HG02852 (cell line): Measurements from ENCODE around the gene SCAF1.
A peak's percentile ranks its signal among the peaks of the same experiment; 100 is the strongest.

Experiments used
- ATAC-seq: cut with Tn5 transposase; IDR thresholded peaks from one replicate; pipeline ENCODE4 v1.9.1; 2021; ENCODE audit warnings: mild to moderate bottlenecking, moderate library complexity; ENCODE audit not compliant: unreplicated experiment

Gene SCAF1

GRCh38 chr19:49664171-49665035 is 22.4 kb downstream of the SCAF1 start:
- ATAC-seq: no peak

GRCh38 chr19:49665036-49665350 is 23.0 kb downstream of the SCAF1 start:
- no peak for ATAC-seq

GRCh38 chr19:49665351-49666119 is 23.5 kb downstream of the SCAF1 start, which contains the start of the genes BCL2L12 and IRF3:
BCL2L12 (plus strand) TSS chr19:49665933; CDS start chr19:49666693, 760 bp downstream.
IRF3 (minus strand) TSS chr19:49665857; CDS start chr19:49664838, 1,019 bp downstream.
- ATAC-seq: peak; percentile 75

GRCh38 chr19:49666120-49666444 is 24.1 kb downstream of the SCAF1 start:
- no peak for ATAC-seq

GRCh38 chr19:49667473-49667872 is 25.5 kb downstream of the SCAF1 start:
- ATAC-seq: no peak

GRCh38 chr19:49669516-49669915 is 27.5 kb downstream of the SCAF1 start:
- no peak for ATAC-seq

- no peak for ATAC-seq
Observed at GRCh38 chr19:49672131-49672919, 30.3 kb downstream of the SCAF1 start.

GRCh38 chr19:49676136-49676783 is 34.3 kb downstream of the SCAF1 start:
- ATAC-seq: no peak

- peak; percentile 67 for ATAC-seq
Observed at GRCh38 chr19:49676784-49677230, 34.8 kb downstream of the SCAF1 start.

GRCh38 chr19:49677231-49677900 is 35.4 kb downstream of the SCAF1 start, which contains the start of gene PRMT1:
PRMT1 (plus strand) TSS chr19:49677271; CDS start chr19:49677281, 10 bp downstream.
- no peak for ATAC-seq

- no peak for ATAC-seq
Observed at GRCh38 chr19:49677901-49678674, 36.1 kb downstream of the SCAF1 start.

GRCh38 chr19:49678985-49679770 is 37.2 kb downstream of the SCAF1 start:
- ATAC-seq: no peak

GRCh38 chr19:49679771-49680413 is 37.9 kb downstream of the SCAF1 start:
- no peak for ATAC-seq

- ATAC-seq: no peak
Observed at GRCh38 chr19:49680421-49681351, 38.7 kb downstream of the SCAF1 start.

GRCh38 chr19:49681830-49682229 is 39.8 kb downstream of the SCAF1 start:
- ATAC-seq: no peak

- ATAC-seq: no peak
Observed at GRCh38 chr19:49682274-49682673, 40.3 kb downstream of the SCAF1 start.

- no peak for ATAC-seq
Observed at GRCh38 chr19:49683814-49684250, 41.8 kb downstream of the SCAF1 start.
